C4-2B (cell line): ENCODE data around the gene CAPRIN1.

Experiments used
- CTCF ChIP-seq: fragments of 450-650 bp; conservative IDR thresholded peaks from 2 replicates; pipeline ENCODE4 v1.5.1; 2017; ENCODE audit warnings: mild to moderate bottlenecking
- ZFX ChIP-seq: fragments of 450-650 bp; IDR thresholded peaks from 2 replicates; pipeline ENCODE4 v1.6.1; 2017

- no peak for TF ChIP-seq CTCF
- TF ChIP-seq ZFX: no peak
Observed at GRCh38 chr11:34146866-34147265, 95.3 kb downstream of the CAPRIN1 start.
